ENCODE results near the gene LHFPL6. TPM values are rescaled to one million over a fixed set of nuclear protein-coding genes. Genes with fewer than 3 reads are reported as not detected.

The LHFPL6 gene
- total RNA-seq, 1 experiment from 2014 or later, result 2.5 TPM

DNA sequence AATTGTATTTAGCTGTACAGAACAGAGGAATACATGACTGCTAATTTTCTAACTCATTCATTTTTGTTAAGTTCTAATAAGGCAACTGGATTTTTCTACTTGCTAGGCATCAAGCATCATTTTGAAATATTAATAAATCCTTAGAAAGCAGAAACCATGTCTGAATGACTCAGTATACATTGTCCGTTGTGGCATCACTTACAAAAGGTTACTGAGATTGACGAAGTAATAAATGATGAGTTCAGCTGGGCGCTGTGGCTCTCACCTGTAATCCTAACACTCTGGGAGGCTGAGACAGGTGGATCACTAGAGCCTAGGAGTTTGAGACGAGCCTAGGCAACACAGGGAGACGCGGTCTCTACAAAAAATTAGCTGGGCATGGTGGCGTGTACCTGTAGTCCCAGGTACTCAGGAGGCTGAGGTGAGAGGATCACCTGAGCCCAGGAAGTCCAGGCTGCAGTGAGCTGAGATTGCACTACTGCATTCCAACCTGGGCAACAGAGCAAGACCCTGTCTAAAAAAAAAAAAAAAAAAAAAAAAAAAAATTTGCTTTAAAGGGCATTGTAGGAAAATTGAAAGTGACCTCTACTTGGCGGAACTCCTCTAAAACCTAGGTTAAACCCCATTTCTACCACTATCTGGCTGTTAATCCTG is 36.6 kb downstream of the LHFPL6 start:
- no TSS peak for BruUV-seq (replicated peaks)
- intact Hi-C loops (cut with micrococcal nuclease; ENCODE audit: unreplicated experiment), result loop anchor here (5.0 kb wide), 1 partner anchor 39 kb away; no protein-coding TSS in a partner anchor
- no peaks in the 10 kb centered on the region for H3K9me3 ChIP-seq (ENCODE audit: insufficient read depth, low read depth)
- H3K4me3 ChIP-seq, result no peak overlapping the region; the same call in 1 of the 2 replicates
- H3K4me1 ChIP-seq (replicated peaks; ENCODE audit: insufficient read depth), result peaks cover 28% of the 10 kb centered on the region
- POLR2A ChIA-PET (ENCODE audit: unreplicated experiment), result no interaction called here
- H3K79me2 ChIP-seq (ENCODE audit: low read depth), result no peaks in the 10 kb centered on the region
- no peaks in the 10 kb centered on the region for H3K27me3 ChIP-seq (ENCODE audit: insufficient read depth, low read depth)
- CTCF ChIA-PET, result no interaction called here
- H3K27ac ChIP-seq, result peak overlapping the region; percentile 85
- H3F3A ChIP-seq (ENCODE audit: insufficient read depth, low read depth), result peaks cover 23% of the 10 kb centered on the region
- no peaks in the 10 kb centered on the region for H4K20me1 ChIP-seq (ENCODE audit: insufficient read depth)
- H3K36me3 ChIP-seq (ENCODE audit: low read depth), result no peaks in the 10 kb centered on the region
- DNase-seq, result no peak
- H3K4me2 ChIP-seq, result peak overlapping the region; percentile 67
- H2AFZ ChIP-seq, result peak overlapping the region; percentile 35; the same call in 1 of the 2 replicates
- H3K9me2 ChIP-seq (ENCODE audit: insufficient read depth), result no peaks in the 10 kb centered on the region
- no peak for TF ChIP-seq CTCF (conservative IDR thresholded peaks at IDR 0.05)
- TF ChIP-seq EZH2 (IDR thresholded peaks at IDR 0.05; ENCODE audit: low read depth), result no peak

- Histone ChIP-seq H3K4me2 (peak overlapping the region; percentile 67), H3F3A (ENCODE audit: insufficient read depth, low read depth) (peaks cover 23% of the 10 kb centered on the region), H2AFZ (peak overlapping the region; percentile 35), H3K36me3 (ENCODE audit: low read depth) (no peaks in the 10 kb centered on the region), H3K4me1 (replicated peaks; ENCODE audit: insufficient read depth) (peaks cover 28% of the 10 kb centered on the region), H3K9me2 (ENCODE audit: insufficient read depth) (no peaks in the 10 kb centered on the region), H3K27me3 (ENCODE audit: insufficient read depth, low read depth) (no peaks in the 10 kb centered on the region), H3K27ac (peak overlapping the region; percentile 85), H3K9me3 (ENCODE audit: insufficient read depth, low read depth) (no peaks in the 10 kb centered on the region), H3K4me3 (peak overlapping the region; percentile 31), H3K79me2 (ENCODE audit: low read depth) (no peaks in the 10 kb centered on the region), H4K20me1 (ENCODE audit: insufficient read depth) (no peaks in the 10 kb centered on the region)
- intact Hi-C loops (cut with micrococcal nuclease; ENCODE audit: unreplicated experiment), result loop anchor here (5.0 kb wide), 1 partner anchor 38 kb away; no protein-coding TSS in a partner anchor
- BruUV-seq (replicated peaks), result no TSS peak
- CTCF ChIA-PET, result interaction anchor here (0.7 kb wide), 1 partner anchor 95 kb away, joined by 4 read pairs; no protein-coding TSS in a partner anchor
- TF ChIP-seq EZH2 (IDR thresholded peaks at IDR 0.05; ENCODE audit: low read depth), result no peak
- no peak for TF ChIP-seq CTCF (conservative IDR thresholded peaks at IDR 0.05)
- DNase-seq, result peak; percentile 56 to 91
- POLR2A ChIA-PET (ENCODE audit: unreplicated experiment), result interaction anchor here (0.5 to 0.6 kb wide), 2 partner anchors 28 to 970 kb away, joined by 3 to 4 read pairs; no protein-coding TSS in a partner anchor
Measured at GRCh38 chr13:39565036-39565949, 37.7 kb downstream of the LHFPL6 start.

- H3K9me3 ChIP-seq (ENCODE audit: insufficient read depth, low read depth), result no peaks in the 10 kb centered on the region
- CTCF ChIA-PET, result no interaction called here
Measured at GRCh38 chr13:39563470-39563735, 39.6 kb downstream of the LHFPL6 start.

More at GRCh38 chr13:39563470-39563735, 39.6 kb downstream of the LHFPL6 start:
- POLR2A ChIA-PET (ENCODE audit: unreplicated experiment), result no interaction called here
- intact Hi-C loops (cut with micrococcal nuclease; ENCODE audit: unreplicated experiment), result no loop called here
- Histone ChIP-seq H2AFZ (no peak overlapping the region), H3K4me3 (no peak overlapping the region), H3K79me2 (ENCODE audit: low read depth) (no peaks in the 10 kb centered on the region), H3F3A (ENCODE audit: insufficient read depth, low read depth) (peaks cover 23% of the 10 kb centered on the region; the same call in 1 of the 2 replicates), H3K4me2 (no peak overlapping the region), H3K9me2 (ENCODE audit: insufficient read depth) (no peaks in the 10 kb centered on the region), H4K20me1 (ENCODE audit: insufficient read depth) (no peaks in the 10 kb centered on the region), H3K4me1 (replicated peaks; ENCODE audit: insufficient read depth) (peaks cover 28% of the 10 kb centered on the region), H3K27ac (no peak overlapping the region), H3K36me3 (ENCODE audit: low read depth) (no peaks in the 10 kb centered on the region), H3K27me3 (ENCODE audit: insufficient read depth, low read depth) (no peaks in the 10 kb centered on the region)
- no peak for TF ChIP-seq CTCF (conservative IDR thresholded peaks at IDR 0.05)
- no peak for TF ChIP-seq EZH2 (IDR thresholded peaks at IDR 0.05; ENCODE audit: low read depth)
- no TSS peak for BruUV-seq (replicated peaks)
- no peak for DNase-seq

Measured in PC-9 (cell line).